ENCODE data around the gene TBCK. TPM values are rescaled to one million over a fixed set of nuclear protein-coding genes. Genes with fewer than 3 reads are reported as not detected.

The TBCK gene
- total RNA-seq, 1 experiment from 2014 or later, result 7.6 TPM

DNA sequence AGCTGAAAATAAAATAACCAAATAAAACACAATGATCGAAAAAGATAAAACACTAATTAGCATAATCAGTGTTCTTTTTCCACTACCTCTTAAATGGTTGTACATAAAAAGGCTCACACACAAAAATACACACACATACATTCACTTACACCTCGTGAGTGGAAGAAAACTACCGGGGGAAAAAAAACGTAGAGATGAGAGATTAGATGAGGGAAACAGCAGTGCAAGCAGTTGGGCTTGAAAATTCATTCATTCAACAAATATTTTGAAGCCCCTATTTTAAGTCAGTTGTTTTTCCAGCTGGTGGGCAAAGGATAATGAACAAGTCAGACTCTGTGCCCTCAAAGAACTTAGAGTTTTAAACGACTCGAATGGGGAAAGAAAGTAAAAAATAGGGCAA lies 1.0 kb downstream of the TBCK start:
- no TSS peak for BruUV-seq (replicated peaks)
- peak overlapping the region; percentile 65 for H2AFZ ChIP-seq (ENCODE audit: low read length)
- H3K9ac ChIP-seq (ENCODE audit: low read length), result peak overlapping the region; percentile 98
- H3K27me3 ChIP-seq (ENCODE audit: low read length), result no peaks in the 10 kb centered on the region
- H3K9me2 ChIP-seq (replicated peaks; ENCODE audit: low read length), result no peaks in the 10 kb centered on the region
- ATAC-seq, result no peak
- intact Hi-C loops (cut with micrococcal nuclease), result loop anchor here (5.0 kb wide), 1 partner anchor 48 kb away; no protein-coding TSS in a partner anchor
- H3K36me3 ChIP-seq (ENCODE audit: low read depth, low read length), result no peaks in the 10 kb centered on the region
- H3K4me3 ChIP-seq (ENCODE audit: low read length), result peak overlapping the region; percentile 86
- H3K9me3 ChIP-seq (ENCODE audit: low read length), result no peaks in the 10 kb centered on the region
- no peaks in the 10 kb centered on the region for H3F3A ChIP-seq (ENCODE audit: low read length, unreplicated experiment)
- peak overlapping the region; percentile 90 for H3K4me2 ChIP-seq (ENCODE audit: low read length)
- ChIA-PET POLR2A (ENCODE audit: unreplicated experiment) (no interaction called here), CTCF (no interaction called here)
- H3K4me1 ChIP-seq (ENCODE audit: insufficient read depth, low read length), result peaks cover 28% of the 10 kb centered on the region
- DNase-seq, result no peak
- peaks cover 65% of the 10 kb centered on the region for H3K79me2 ChIP-seq (ENCODE audit: low read length)
- no peaks in the 10 kb centered on the region for H4K20me1 ChIP-seq (ENCODE audit: low read length)
- TF ChIP-seq EZH2phosphoT487 (IDR thresholded peaks at IDR 0.05; ENCODE audit: borderline replicate concordance, low read length) (no peak), EZH2 (IDR thresholded peaks at IDR 0.05; ENCODE audit: low read length, unreplicated experiment) (no peak)
- TF ChIP-seq, protein P1, sequence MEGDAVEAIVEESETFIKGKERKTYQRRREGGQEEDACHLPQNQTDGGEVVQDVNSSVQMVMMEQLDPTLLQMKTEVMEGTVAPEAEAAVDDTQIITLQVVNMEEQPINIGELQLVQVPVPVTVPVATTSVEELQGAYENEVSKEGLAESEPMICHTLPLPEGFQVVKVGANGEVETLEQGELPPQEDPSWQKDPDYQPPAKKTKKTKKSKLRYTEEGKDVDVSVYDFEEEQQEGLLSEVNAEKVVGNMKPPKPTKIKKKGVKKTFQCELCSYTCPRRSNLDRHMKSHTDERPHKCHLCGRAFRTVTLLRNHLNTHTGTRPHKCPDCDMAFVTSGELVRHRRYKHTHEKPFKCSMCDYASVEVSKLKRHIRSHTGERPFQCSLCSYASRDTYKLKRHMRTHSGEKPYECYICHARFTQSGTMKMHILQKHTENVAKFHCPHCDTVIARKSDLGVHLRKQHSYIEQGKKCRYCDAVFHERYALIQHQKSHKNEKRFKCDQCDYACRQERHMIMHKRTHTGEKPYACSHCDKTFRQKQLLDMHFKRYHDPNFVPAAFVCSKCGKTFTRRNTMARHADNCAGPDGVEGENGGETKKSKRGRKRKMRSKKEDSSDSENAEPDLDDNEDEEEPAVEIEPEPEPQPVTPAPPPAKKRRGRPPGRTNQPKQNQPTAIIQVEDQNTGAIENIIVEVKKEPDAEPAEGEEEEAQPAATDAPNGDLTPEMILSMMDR (conservative IDR thresholded peaks at IDR 0.05; ENCODE audit: low read depth, low read length), result no peak
- peak overlapping the region; percentile 92 for H3K27ac ChIP-seq (ENCODE audit: low read length)

DNA sequence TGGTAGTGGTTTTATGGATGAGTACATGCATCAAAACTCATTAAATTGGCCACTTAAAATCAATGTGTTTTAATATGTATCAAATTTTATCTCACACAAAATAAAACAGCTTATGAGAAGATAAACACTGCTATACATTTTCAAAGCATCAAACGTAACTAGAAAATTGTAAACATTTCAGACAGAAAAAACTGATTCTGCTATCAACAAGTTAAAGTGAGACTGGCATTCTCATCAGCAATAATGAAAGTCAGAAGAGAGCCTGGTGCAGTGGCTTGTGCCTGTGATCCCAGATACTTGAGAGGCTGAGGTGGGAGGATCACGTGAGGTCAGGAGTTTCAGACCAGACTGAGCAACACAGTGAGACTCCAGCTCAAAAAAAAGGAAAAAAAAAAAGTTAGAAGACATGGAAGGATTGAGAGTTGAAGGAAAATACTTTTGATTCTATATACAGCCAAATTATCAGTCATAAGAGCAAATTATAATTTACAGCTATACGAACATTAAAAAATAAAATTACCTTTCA lies 2.9 kb downstream of the TBCK start:
- no peak for TF ChIP-seq EZH2 (IDR thresholded peaks at IDR 0.05; ENCODE audit: low read length, unreplicated experiment)
- Histone ChIP-seq H3K9me3 (ENCODE audit: low read length) (no peaks in the 10 kb centered on the region), H3K4me3 (ENCODE audit: low read length) (no peak overlapping the region), H3K79me2 (ENCODE audit: low read length) (peaks cover 46% of the 10 kb centered on the region), H3K9ac (ENCODE audit: low read length) (no peak overlapping the region), H3K4me2 (ENCODE audit: low read length) (peak overlapping the region; percentile 90; the same call in 1 of the 2 replicates), H3K4me1 (ENCODE audit: insufficient read depth, low read length) (peaks cover 18% of the 10 kb centered on the region), H2AFZ (ENCODE audit: low read length) (no peak overlapping the region), H3K27ac (ENCODE audit: low read length) (no peak overlapping the region), H4K20me1 (ENCODE audit: low read length) (no peaks in the 10 kb centered on the region), H3K36me3 (ENCODE audit: low read depth, low read length) (no peaks in the 10 kb centered on the region), H3F3A (ENCODE audit: low read length, unreplicated experiment) (no peaks in the 10 kb centered on the region), H3K27me3 (ENCODE audit: low read length) (no peaks in the 10 kb centered on the region), H3K9me2 (replicated peaks; ENCODE audit: low read length) (no peaks in the 10 kb centered on the region)
- no peak for DNase-seq
- ChIA-PET CTCF (no interaction called here), POLR2A (ENCODE audit: unreplicated experiment) (no interaction called here)
- no TSS peak for BruUV-seq (replicated peaks)
- intact Hi-C loops (cut with micrococcal nuclease), result no loop called here
- ATAC-seq, result no peak

DNA sequence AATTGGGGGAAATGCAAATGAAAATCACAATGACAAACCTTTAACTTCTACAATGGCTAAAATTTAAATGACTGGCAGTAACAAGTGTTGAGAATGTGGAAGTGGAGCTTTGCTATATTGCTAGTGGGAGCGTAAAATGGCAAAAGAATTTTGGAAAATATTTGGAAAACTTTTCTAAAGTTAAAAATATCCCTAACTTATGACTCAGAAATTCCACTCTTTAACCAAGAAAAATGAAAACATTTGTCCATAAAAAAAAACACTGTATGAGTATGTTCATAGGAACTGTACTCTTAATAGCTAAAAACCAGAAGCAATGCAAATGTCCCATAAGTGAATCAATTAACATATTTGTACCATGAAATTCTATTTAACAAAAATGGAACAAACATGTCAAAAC lies 3.6 kb downstream of the TBCK start:
- H3K27me3 ChIP-seq (ENCODE audit: low read length), result no peaks in the 10 kb centered on the region
- H3F3A ChIP-seq (ENCODE audit: low read length, unreplicated experiment), result no peaks in the 10 kb centered on the region
- ChIA-PET CTCF (no interaction called here), POLR2A (ENCODE audit: unreplicated experiment) (no interaction called here)
- BruUV-seq (replicated peaks), result no TSS peak
- intact Hi-C loops (cut with micrococcal nuclease), result no loop called here
- H3K4me3 ChIP-seq (ENCODE audit: low read length), result no peak overlapping the region
- no peaks in the 10 kb centered on the region for H3K9me2 ChIP-seq (replicated peaks; ENCODE audit: low read length)
- no peak overlapping the region for H2AFZ ChIP-seq (ENCODE audit: low read length)
- H3K9me3 ChIP-seq (ENCODE audit: low read length), result no peaks in the 10 kb centered on the region
- DNase-seq, result no peak
- H4K20me1 ChIP-seq (ENCODE audit: low read length), result no peaks in the 10 kb centered on the region
- TF ChIP-seq, protein P1 (conservative IDR thresholded peaks at IDR 0.05; ENCODE audit: low read depth, low read length), result no peak
- TF ChIP-seq EZH2phosphoT487 (IDR thresholded peaks at IDR 0.05; ENCODE audit: borderline replicate concordance, low read length) (no peak), EZH2 (IDR thresholded peaks at IDR 0.05; ENCODE audit: low read length, unreplicated experiment) (no peak)
- H3K36me3 ChIP-seq (ENCODE audit: low read depth, low read length), result no peaks in the 10 kb centered on the region
- H3K4me2 ChIP-seq (ENCODE audit: low read length), result no peak overlapping the region
- H3K9ac ChIP-seq (ENCODE audit: low read length), result no peak overlapping the region
- H3K4me1 ChIP-seq (ENCODE audit: insufficient read depth, low read length), result peaks cover 11% of the 10 kb centered on the region; the same call in 1 of the 2 replicates
- no peak overlapping the region for H3K27ac ChIP-seq (ENCODE audit: low read length)
- no peak for ATAC-seq
- peaks cover 39% of the 10 kb centered on the region for H3K79me2 ChIP-seq (ENCODE audit: low read length)

Data from PC-3 (cell line).